ENCODE data around the gene FAM200B.

FAM200B gene

DNA sequence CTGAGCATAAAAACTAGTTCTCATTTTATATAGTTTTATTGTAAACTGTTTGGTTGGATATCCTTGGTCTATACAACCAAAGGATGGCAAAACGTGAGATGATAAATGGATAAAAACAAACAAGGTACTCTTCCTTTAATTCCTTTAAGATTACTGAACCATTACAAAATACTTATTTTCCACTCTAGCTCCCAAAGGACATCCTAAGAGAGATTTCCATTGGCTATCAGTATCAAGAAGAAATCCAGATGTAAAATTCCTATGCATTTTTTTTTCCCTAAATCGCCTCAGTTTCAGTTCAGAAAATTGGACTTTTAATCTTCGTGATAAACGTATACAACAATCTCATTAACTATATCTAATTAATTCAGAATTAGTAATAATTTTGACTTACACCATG is 28.8 kb upstream of the FAM200B start:
- no peak for DNase-seq (ENCODE audit: extremely low read depth, low read depth)
- TF ChIP-seq, protein P1, sequence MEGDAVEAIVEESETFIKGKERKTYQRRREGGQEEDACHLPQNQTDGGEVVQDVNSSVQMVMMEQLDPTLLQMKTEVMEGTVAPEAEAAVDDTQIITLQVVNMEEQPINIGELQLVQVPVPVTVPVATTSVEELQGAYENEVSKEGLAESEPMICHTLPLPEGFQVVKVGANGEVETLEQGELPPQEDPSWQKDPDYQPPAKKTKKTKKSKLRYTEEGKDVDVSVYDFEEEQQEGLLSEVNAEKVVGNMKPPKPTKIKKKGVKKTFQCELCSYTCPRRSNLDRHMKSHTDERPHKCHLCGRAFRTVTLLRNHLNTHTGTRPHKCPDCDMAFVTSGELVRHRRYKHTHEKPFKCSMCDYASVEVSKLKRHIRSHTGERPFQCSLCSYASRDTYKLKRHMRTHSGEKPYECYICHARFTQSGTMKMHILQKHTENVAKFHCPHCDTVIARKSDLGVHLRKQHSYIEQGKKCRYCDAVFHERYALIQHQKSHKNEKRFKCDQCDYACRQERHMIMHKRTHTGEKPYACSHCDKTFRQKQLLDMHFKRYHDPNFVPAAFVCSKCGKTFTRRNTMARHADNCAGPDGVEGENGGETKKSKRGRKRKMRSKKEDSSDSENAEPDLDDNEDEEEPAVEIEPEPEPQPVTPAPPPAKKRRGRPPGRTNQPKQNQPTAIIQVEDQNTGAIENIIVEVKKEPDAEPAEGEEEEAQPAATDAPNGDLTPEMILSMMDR (IDR thresholded peaks at IDR 0.05; ENCODE audit: low read depth, low read length) = no peak

DNA sequence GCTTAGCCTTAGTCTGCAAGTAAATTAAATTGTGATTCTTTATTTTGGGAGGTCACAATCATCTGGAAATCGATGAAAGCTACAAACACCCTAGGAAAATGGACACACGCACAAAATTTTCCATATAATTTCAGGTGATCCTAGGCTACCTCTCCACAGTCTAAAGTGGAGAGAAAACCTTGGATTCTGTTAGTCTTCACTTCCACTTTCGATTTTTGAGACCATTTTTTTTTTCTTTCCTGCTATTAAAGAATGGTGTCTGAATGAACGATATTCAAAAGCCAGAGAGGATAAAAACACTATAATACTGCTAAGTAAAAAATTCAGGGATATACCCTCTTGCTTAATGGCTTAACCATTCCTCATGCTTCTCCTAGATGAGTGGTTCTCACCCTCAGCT is 28.2 kb upstream of the FAM200B start:
- DNase-seq (ENCODE audit: extremely low read depth, low read depth) = no peak
- TF ChIP-seq, protein P1 (IDR thresholded peaks at IDR 0.05; ENCODE audit: low read depth, low read length) = no peak

- TF ChIP-seq, protein P1 (IDR thresholded peaks at IDR 0.05; ENCODE audit: low read depth, low read length) = no peak
- no peak for DNase-seq (ENCODE audit: extremely low read depth, low read depth)
Measured at GRCh38 chr4:15653864-15654592, 27.6 kb upstream of the FAM200B start.

DNA sequence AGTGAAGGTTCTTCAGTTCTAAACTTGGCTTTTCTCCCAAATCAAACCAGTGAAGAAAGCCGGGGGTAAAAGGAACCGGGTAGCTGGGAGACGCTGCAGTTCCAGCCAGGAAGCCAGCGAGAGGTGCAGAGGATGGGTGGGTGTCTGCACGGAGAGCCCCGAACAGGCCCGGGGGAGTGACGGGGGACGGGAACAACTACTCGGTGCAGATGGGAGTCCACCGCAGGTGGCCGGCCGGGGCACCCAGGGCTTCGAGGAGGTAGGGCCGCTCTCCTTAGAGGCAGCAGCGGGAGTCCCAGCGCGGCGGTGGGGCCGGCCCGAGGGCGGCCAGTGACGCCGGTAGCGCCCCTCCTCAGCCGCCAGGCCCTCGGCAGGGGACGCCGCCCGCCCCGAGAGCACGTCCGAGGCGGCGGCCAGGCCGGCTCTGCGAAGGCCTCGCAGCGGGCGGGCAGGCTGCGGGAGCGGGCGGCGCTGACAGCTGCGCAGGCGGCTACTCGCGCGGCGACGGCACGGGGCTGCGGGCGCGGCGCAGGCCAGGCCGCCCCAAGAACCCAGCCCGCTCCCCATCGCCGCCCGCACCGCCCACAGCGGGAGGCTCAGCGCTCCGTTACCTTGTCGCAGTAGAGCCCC is 26.9 kb upstream of the FAM200B start:
- TF ChIP-seq, protein P1 (IDR thresholded peaks at IDR 0.05; ENCODE audit: low read depth, low read length) = no peak
- no peak for DNase-seq (ENCODE audit: extremely low read depth, low read depth)

GRCh38 chr4:15655223-15656037 is 26.2 kb upstream of the FAM200B start, which contains the start of gene FBXL5:
Gene FBXL5 (minus strand): TSS chr4:15655357. CDS start chr4:15655287, 70 bp downstream.
- TF ChIP-seq, protein P1 (IDR thresholded peaks at IDR 0.05; ENCODE audit: low read depth, low read length) = no peak
- peak; percentile 66 for DNase-seq (ENCODE audit: extremely low read depth, low read depth)

- DNase-seq (ENCODE audit: extremely low read depth, low read depth) = no peak
- TF ChIP-seq, protein P1 (IDR thresholded peaks at IDR 0.05; ENCODE audit: low read depth, low read length) = no peak
Measured at GRCh38 chr4:15656038-15656470, 25.6 kb upstream of the FAM200B start.
